ENCODE measurements around the gene SMNDC1.
A peak's percentile ranks its signal among the peaks of the same experiment; 100 is the strongest.
"Not testable (repeated sequence)": the region's sequence is repeated elsewhere in the genome, so short reads cannot be mapped to it uniquely, and the experiment has no call there.

SMNDC1 gene

DNA sequence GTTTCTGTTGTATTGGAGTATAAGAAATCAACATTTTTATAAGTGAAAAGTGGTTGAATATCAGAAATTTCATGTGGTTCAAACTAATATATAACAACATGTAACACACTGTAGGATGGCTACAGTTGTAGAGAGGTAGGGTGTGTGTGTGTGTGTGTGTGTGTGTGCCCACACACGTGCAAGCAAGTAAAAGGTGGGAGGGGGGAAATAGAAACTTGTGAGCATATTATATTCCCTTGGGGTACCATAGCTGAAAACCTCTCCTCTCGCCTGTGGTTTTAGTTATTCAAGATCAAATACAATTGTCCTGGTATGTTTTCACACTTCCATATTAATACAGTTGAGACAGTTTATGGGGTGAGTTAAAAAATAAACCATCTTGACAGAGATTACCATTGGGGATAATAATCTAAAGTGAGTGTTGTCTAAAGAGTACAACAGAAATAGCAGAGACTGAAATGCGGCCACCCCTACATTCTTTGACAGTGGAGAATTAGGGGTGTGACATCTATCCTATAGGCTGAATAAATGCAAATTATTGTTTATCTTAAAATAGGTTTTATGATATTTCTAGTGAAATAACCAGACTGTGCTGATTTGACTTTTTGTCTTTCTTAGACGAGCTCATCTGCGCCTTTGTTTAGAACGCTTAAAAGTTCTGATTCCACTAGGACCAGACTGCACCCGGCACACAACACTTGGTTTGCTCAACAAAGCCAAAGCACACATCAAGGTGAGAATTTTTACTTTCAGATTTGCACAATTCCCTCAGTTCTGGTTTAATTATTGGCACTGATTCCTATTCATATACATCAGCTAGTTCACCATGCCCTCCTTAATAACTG lies 25.9 kb downstream of the SMNDC1 start:
- DNase-seq: no peak

DNA sequence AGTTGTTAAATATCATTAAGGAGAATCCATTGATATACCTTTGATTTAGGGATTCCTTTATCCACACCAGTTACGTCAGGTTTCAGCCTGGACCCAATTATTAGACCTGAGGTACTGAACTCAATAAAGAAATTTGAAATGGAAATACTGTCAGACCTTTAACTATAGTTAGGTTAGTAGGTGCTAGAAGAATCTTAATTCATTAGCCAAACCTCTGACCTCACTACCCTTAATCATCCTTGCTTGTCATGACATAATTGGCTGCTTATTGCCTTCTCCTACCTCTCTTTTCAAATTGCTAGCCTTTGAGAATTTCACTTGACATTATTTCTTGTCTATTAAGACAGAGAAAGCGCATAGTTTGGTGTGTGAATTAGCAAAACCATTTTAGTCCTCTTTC lies 27.1 kb downstream of the SMNDC1 start:
- no peak for DNase-seq

DNA sequence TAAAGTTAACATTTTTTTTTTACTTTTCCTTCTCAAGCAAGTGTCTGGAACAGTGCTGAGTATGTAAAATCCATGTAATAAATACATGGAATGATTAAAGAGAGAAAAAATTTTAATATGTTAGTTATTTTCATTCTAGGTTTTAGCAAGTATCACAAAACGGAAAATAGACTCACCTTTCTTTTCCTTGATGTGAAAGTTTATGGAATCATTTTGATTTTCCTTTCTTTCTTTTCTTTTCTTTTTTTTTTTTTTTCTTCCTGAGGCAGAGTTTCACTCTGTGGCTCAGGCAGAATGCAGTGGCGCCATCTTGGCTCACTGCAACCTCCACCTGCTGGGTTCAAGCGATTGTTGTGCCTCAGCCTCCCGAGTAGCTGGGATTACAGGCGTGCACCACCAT lies 28.1 kb downstream of the SMNDC1 start:
- no peak for DNase-seq

DNA sequence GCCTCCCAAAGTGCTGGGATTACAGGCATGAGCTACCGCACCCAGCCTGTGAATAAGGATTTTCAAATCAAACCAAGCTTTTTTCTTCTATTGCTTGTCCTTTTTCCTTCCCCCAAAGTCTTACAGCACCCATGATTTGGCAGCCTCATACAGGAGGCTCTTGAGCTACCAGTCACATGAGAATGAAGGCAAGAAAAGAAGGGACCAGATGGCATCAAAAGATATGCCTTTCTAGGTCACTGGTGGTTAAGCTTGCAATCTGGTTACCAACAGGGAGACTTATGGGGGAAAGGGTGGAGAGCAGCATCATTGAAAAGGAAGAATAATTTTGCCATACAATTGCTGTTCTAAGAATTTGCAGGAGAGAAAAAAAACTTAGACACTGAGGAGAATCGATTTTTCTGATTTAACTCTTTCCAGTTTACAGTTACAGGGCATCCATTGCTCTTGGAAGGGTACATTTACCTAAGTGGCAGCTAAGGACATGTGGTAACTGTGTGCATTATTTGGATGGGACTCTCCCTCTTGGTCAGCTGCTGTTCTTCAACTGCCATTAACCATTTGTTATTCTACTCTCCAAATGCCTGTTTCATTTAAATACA lies 29.5 kb downstream of the SMNDC1 start:
- peak; percentile 23 for DNase-seq

DNA sequence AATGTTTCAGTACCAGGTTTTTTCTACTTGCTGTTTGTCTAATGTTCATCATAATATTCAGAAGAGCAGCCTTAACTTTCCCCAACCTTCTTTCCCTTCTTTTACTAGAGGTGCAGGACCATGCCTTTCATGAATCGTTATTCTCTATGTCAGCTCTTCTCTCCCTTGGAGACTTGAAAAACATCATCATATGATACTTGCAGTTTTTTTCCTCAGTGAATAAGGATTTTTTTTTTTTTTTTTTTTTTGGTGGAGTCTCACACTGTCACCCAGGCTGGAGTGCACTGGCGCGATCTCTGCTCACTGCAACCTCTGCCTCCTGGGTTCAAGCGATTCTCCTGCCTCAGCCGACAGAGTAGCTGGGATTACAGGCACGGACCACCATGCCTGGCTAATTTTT lies 30.1 kb downstream of the SMNDC1 start:
- DNase-seq: no peak

DNA sequence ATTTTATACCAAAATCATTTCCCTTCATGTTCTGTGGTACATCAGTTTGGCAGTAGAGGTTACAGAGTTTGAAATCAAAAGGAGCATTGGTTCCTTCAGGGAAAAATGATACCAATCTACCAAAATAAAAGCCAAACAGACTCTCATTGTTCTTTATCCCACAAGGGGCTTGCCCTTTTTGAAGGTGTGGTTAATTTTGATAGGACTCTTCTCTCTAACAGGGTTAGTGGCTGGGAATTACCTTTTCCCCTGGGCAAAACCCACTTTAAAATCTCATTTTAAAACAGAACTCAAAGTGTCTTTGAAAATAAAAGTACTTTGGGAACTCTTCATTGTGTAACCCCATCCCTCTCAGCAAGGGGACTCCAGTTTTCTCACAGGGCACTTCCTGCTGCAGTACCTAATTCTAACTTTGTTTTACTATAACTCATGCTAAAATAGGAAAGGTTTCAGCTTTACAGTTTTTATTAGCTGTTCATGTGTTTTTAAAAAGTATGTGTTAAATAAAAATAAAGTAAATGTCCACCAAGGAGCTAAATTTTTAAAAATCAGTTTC lies 30.6 kb downstream of the SMNDC1 start:
- no peak for DNase-seq

DNA sequence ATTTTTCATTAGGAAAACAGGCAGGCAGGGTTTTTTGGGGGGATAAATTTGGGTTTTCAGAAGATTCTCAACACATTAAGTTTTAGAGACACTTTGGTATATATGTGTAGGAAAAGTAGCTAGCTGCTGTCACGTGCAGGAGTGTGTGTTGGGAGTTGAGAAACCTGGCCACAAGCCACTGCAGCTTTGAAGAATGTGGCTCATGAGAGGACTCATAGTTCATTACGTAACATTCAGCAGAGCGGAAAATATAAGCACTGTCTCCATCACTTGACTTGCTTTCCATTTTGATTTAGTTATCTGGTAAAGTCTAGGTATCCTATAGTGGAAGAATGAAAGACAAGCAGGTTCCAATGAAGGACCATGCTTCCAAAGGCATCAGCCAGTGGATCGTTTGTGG lies 31.2 kb downstream of the SMNDC1 start:
- peak; percentile 19 for DNase-seq

DNA sequence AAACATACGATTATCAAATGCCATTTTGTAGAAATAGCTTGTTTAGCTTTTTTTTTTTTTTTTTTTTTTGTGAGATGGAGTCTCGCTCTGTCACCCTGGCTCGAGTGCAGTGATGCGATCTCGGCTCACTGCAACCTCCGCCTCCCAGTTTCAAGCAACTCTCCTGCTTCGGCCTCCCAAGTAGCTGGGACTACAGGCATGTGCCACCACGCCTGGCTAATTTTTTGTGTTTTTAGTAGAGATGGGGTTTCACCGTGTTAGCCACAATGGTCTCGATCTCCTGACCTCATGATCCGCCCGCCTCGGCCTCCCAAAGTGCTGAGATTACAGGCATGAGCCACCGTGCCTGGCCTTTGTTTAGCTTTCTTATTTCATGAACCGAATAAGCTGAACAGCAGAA lies 31.7 kb downstream of the SMNDC1 start:
- DNase-seq: not testable (repeated sequence)

DNA sequence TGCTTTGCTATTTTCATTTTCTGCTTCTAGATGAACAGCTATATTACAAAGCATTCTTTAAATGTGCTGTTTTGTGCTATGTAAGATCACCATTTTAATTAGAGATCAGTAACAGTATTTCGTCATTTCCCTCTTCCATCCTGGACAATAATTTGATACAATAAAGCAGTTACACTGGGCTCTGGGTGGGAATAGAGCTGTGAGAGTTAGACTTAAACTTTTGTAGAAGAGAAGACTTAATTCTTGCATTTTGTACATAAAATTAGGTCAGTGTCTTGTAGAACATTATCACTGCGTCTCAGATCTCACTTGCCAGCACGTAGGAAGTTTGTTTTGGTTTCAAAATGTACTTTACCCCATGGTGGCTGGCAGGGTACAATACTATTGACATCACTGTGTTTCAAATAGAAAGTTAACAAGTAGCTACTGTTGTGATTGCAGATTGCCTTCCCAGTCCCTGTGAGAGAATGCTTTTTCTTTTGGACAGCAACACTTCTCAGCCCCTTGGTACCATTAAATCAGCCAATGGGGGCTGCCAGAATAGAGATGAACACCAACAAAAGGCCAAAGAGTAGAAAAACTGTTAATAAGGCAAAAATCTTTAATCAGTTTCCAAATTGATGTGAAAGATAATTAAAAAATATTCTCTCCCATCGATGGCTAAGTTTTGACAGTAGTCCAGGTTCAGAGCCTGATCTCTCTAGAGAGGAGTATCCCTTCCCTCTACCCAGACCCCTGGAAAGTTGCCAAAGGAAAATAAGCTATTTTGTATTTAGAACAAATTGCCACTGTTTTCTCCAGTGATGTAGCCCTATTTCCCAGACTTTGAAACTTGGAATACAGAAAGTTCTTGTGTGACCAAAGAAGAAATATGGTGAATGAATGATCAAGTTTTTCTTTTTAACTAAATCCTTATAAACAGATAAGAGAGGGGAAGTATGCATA lies 35.1 kb downstream of the SMNDC1 start:
- peak; percentile 35 for DNase-seq

DNA sequence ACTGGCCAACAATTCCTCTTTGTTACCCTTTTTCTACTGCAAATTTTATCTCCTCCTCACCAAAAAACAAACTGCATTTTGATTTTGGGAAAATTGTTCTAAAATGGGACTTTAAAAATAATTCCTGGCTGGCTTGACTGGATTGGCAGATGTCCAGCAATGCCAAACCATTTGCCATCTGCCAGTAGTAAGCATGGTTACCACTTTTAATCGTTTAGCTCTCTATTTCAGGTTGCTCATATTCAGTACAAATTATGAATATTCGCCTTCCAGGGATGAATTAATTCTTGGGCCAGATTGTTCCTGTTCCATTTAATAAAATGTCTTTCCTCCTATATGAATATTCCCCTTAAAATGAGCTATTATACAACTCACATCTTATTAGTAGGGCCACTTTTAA lies 35.7 kb downstream of the SMNDC1 start:
- no peak for DNase-seq

DNA sequence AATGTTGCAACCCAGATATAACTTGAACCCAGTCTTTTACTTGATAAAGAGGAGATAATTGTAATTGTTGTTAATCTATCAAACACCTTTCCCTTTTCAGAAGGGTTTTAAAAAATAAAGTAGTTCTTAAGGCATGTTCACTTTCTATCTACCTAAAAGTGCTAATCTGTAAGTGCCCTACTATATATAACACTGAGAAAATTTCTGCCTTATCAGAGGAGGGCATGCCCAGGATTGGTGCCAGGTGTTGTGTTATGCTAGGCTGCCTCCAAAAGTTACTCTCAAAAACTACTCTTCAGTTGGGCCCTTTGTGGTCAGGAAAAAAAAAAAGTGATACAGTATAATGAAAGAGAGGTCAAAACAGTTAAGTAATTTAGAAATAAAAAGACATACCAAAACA lies 36.3 kb downstream of the SMNDC1 start:
- DNase-seq: no peak

DNA sequence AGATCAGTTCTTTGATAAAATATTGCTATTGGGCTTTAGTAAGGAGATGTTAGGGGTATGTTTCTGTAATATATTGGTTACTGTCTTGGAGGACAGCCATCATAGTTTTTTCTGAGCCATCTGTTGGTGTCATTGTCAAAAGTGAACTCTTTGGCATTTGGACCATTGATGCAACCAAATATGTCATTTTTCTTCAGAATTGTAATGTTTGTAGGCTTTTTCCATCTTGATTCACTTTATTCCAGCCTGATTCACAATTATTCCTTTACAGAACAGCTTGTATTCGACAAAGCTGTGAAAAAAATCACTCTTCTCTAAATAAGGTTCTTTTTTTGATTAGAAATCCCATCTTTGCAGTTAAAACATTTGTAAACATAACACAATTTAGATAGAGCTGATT lies 37.4 kb downstream of the SMNDC1 start:
- no peak for DNase-seq

DNA sequence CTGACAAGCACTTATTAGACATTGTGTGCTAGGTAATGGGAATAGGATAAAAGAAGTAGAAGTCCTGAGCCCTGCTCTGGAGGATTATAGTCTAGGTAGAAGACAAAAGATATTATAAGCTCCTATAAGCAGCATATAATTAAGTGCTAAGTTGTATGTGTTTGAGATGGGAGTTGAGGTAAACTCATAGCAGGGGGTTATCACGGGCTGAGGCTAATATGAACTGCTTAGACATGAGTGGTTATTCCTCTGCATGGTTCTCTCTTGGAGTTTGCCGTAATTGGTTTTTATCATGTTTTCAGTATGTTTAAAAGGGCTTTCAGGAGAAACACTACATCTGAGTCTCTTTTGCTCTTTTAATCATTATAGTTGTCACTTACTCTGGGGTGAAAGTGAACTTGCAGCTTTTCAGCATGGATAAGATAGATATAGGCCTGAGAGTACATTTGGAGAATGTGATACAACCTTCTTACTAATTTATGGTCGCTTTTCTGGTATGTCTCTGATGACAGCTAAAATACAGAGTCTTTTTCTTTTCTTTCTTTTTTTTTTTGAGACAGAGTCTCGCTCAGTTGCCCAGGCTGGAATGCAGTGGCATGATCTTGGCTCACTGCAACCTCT lies 39.0 kb downstream of the SMNDC1 start:
- no peak for DNase-seq

DNA sequence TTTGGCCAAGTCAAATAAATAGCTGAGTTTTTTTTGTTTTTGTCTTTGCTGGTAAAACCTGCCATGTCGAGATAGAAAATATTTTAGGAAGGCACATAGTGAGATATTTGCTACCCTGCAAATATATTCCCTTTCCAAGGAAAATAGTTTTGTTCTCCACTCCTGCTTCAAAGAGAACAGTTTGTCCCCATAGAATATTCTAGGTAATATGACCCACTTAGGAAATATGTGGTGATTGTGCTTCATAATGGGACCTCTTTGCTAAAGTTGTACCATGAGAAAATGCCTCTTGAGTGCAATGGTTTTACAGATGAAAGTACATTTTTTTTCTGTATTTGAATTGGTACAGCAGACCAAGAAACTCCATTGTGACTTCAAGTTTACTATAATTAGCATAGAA lies 41.6 kb downstream of the SMNDC1 start:
- no peak for DNase-seq

DNA sequence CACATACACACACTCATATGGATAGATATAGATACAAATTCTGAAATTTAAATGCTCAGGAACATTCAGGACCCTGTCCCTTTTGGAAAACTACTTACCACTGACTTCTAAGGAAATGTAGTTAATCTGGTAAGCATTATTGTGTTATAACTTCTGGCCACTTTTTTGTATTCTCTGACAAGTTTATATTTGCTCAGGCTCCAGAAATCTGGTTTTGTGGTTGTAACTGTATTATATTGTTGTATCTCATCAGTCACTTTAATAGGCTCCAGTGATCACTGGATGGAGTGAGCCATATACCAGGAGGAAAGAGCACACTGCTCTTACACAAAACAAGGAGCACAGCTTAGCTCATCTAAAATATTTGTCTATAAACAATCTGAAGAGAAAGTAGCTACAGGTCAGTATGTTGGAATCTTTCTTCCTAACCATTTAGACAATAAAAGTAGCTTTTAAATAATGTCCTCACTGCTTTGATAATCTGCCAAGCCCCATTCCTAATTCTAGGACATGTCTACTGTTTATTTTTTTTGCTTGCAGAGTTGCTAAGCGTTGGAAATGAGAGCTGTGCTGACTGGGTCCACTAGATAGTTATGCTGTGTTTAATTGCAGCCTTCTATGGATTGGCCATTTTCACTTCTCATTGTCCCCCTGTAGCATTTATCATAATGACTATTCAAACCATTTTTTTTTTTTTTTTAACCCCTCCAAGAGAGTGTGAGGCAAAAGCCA lies 43.8 kb downstream of the SMNDC1 start:
- DNase-seq: no peak

DNA sequence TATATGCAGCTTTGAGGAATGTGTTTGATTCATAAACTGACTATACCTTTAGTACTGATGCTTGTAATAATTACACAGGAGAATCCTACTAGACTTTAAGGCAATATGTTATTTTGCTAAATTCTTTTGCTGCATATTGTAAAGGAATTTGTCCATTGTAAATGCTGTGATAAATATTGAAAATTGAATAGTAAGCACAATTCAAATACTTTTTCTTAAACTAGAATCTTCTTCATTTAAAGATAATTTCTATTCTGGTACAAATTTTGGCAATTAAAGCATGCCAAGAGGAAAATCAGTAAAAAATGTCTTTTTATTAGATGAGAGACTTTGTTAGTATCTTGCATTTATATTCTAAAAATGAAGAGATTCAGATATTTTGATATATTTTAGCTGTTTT lies 45.4 kb downstream of the SMNDC1 start:
- no peak for DNase-seq

DNA sequence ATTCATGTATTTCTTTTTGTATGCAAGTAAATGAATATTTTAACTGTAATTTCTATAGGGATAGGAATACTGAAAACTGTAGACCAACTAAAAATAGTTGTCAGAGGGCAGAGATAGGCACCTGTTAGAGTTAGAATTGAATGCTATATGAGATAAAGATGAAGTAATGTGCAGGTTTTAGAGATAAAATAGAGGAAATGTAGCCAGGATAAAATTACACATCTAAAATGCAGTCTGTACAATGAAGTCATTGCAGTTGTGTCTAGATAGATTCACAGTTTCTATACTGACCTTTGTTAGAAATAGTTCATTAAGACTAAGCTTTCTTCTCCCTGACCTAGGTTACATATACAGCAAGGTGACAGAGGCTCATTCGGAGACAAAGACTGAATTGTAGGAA lies 46.2 kb downstream of the SMNDC1 start:
- no peak for DNase-seq

DNA sequence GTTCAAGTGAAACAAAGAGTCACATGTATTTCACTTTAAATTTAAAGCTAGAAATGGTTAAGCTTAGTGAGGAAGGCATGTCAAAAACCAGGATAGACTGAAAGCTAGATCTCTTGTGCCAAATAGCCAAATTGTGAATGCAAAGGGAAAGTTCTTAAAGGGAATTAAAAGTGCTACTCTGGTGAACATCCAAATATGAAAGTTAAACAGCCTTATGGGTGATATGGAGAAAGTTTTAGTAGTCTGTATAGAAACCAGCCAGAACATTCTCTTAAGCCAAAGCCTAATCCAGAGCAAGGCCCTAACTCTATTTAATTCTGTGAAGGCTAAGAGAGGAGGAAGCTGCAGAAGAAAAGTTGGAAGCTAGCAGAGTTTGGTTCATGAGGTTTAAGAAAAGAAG lies 50.3 kb downstream of the SMNDC1 start:
- no peak for DNase-seq

DNA sequence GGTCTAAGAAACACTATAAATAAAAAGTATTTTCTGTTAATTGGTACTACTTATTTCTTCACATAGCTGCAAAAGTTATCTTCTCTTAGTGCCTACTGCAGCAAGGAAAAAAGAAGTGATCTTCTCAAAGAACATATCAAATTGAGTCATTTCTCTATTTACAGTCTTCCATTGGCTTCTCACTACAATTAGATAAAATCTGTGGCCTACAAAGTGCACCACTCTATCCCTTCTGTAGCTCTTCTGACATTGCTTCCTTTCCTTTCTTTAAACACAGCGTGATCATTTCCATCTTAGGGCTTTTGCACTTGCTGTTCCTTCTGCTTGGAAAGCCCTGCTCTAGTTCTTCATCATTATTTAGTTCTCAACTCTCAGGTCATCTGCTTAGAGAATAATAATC lies 52.6 kb downstream of the SMNDC1 start:
- DNase-seq: no peak

DNA sequence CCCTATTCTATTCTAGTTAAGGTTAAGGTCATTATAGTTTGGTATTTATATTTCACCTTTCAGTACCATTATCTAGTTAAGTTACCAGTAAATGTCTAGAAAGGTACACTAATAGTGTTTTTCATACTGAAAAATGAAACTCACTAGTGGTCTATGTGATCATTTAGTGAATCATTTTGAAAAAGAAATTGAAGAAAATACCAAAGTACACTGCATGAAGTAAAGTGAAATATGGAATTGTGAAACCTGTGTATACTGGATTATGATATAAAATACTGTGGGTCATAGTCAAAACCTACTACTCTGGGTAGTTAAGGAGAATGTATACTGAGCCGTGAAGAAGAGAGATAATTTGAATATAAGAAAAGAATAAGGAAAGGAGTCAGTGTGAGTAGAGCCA lies 53.3 kb downstream of the SMNDC1 start:
- not testable (repeated sequence) for DNase-seq

DNA sequence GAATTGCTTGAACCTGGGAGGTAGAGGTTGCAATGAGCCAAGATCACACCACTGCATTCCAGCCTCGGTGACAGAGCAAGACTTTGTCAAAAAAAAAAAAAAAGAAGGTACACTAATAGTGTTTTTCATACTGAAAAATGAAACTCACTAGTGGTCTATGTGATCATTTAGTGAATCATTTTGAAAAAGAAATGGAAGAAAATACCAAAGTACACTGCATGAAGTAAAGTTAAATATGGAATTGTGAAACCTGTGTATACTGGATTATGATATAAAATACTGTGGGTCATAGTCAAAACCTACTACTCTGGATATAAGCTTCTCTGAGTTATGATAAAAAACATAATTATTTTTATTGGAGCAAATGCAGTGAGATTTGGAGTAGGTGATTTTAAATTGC lies 55.2 kb downstream of the SMNDC1 start:
- not testable (repeated sequence) for DNase-seq

DNA sequence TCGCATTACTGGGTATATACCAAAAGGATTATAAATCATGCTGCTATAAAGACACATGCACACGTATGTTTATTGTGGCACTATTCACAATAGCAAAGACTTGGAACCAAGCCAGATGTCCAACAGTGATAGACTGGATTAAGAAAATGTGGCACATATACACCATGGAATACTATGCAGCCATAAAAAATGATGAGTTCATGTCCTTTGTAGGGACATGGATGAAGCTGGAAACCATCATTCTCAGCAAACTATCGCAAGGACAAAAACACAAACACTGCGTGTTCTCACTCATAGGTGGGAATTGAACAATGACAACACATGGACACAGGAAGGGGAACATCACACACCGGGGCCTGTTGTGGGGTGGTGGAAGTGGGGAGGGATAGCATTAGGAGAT lies 56.9 kb downstream of the SMNDC1 start:
- not testable (repeated sequence) for DNase-seq

All from CD4-positive, alpha-beta T cell treated with Interleukin-21 for 1 hour (primary cell).